HG03520 (cell line): ENCODE measurements around the gene FBXO7.

Source experiments
- ATAC-seq: cut with Tn5 transposase; IDR thresholded peaks from one replicate; pipeline ENCODE4 v1.9.1; 2021; ENCODE audit warnings: mild to moderate bottlenecking, moderate library complexity; ENCODE audit not compliant: unreplicated experiment

FBXO7 gene

DNA sequence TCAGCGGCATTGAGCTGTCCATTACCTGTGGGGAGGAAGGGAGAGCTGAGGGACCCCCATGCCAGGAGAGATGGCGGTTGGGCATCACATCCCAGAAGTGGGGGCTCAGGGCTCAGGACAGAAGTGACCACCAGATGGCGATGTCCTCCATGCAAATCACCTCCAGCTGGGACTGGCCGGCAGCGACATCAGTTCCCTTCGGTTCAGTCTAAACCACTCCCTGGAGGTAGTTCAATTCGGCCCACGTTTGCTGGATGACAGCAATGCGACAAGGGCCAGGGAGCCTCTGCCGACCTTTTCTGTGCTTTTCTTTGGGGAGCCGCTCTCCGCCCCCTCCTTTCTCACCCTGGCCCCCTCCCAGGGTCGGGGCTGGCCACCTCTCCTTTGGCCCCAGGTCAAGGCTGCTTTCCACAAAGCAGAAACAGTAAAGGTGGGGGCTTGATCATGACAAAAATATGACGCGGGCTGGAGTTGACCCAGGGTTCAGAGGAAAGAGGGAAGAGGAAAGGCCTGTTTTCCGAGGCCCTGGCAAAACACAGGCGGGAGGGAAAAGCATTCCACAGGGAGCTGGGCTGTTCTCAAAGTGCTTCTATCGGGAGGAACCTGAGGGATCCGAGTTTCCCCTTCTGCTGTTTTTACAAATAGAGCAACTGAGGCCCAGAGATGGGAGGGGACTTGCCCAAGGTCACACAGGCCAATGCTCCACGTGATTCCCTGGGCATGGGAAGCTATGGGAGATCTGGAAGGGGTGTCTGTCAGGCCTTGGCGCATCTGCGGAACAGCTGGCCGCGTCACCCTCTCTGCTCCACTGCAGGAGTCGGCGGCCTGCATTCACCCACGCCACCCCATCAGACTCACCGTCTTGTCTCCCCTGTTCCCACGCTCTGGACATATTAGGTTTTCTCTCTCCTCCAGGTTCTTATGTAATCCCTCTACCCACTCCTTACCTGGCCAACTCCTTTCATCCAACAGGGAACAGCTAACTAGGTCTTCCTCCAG lies 54.7 kb downstream of the FBXO7 start:
- no peak for ATAC-seq

DNA sequence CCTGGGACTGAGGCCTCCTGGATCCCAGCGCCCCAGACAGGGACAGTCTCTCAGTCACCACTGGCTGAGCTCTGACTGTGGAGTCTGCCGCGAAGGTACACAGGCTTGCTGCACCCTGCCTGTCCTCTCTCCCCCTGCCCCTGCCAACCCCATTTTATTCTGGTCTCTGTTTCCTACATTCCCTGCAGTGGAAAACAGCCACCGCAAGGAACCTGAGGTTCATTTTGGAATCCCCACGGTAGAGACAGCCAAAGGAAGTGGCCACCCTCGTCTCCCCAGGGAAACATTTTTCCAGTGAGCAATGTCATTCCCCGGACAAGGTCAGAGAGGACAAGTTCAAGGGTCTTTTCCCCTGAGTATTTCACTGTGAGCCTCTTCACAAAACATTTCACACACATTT lies 56.6 kb downstream of the FBXO7 start:
- ATAC-seq, result no peak

DNA sequence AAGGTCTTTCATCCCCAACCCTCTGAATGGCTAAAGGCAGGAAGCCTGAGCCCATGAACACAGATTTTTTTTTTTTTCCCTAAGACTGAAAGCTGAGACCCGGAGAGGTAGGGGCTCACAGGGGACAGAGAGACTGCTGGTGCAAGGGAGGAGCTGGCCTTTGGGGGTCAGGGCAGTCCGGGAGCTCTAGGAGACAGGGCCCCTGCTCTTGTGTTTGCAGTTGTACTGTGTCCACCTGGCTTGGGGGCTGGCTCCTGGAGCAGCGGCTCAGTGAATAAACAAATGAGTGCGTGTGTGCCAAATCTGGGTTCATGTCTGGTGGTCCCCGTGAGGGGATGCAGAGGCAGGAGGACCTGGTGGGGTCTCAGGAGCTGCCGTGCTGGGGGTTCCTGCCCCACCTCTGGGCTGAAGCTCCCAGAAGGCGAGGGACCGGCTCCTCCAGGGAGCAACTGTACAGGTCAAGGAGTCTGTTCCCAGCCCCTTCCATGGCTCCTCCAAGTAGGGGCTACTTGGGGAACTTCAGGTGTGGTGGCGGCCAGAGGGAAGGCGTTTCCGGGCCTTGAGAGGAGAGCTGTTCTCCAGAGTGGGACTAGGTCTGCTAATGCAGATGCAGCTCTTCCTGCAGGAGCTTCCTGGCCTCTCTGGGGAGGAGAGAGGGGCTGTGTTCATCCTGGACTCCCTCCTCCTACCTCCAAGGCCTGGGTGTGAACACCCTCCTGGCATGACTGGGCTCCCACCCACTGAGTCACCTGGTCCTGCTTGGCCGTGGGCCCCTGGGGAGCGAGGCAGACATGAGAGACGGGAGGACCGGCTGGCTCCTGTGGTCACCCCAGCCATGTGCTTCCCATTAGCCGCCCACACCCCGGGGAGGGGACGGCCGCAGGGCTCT lies 57.6 kb downstream of the FBXO7 start:
- no peak for ATAC-seq

DNA sequence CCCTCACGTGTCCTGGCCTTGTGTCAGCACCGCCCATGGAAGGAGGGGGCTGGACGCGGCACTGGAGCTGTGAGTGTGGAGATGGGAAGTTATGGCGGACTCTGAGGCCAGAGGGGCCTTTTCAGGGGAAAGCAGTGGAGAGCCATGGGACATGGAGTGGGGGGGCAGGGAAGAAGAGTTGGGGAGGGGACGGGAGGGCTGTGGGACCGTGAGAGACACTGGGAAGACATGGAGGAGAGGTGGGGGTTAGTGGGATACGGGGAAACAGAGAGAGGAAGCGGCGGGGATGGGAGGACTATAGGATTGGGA lies 58.2 kb downstream of the FBXO7 start:
- ATAC-seq, result no peak

DNA sequence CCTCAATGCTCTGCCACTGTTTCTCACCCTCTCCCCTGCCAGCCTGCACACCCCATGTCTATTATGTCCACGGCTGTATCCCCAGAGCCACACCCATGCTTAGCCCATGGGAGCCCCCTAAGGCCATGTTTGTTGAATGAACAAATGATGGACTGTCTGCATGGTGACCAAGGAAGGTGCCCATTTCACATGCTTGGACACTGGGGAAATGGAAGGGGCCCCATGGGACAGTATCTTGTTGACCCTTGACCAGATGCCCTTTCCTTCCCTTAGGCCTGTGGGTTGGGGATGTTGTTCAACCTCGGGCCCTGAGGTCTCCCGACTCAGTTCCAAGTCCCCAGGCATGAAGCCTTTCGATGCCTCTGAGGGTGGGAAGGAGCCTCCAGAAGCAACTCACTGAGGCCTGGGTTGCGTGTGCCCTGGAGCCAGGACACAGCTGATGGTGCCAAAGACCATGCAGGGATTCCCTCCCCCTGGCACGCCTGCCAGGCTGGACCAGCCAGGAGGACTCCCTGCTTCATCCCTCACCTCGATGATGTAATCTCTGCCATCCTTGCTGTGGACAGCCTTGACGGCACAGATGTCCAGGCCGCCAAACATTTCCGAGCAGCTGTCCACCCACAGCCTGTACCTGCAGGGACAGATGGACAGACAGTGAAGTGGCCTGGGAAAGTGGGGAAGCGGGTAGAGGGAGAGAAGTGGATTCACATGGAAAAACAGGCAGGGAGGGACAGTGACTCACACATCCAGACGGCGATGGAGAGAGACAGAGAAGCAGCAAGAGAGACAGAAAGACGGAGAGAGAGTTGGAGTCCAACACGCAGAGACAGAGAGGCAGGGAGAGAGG lies 58.9 kb downstream of the FBXO7 start:
- ATAC-seq, result no peak

DNA sequence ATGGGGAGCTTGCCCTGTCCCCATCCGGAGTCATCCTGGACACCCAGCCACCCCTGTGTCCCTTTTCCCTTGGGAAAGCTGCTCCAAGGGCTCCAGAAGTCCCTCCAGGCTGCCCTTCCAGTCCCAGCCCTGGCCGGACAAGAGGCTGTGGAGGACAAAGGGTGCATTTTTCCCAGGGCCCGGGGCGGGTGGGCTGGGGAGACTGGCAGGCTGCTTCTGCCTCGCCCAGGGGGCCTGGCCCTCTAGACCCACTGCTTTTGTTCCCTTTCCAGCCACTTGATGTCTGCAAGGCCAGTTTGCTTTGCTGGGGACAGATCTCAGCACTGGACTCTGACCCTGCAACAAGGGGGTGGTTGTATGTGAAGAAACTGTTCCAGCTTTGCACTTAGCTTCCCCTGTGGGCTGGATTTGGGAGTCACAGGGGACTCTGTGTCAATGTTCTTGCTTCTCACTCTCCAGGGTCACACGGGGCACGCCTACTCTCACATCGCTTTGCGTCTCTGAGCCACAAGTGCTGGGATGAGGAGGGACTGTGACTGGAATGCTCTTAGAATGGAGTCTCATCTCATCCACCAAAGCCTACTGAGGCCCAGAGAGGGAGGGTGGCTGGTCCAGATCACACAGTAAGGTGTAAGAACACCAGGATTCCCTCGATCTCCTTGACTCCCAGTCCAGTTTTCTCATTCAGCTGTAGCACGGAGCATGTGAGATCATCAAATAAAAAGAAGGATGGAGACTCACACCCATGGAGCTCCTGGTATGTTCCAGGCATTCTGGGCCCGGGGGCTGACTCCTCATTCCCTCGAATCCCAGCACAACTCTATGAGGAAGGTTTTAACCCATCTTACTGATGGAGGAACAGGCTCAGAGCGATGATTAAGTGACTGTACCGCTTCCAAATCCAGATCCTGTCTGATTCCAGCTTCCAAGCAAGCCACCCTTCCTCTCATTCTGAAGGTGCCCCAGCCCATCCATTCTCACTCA lies 59.9 kb downstream of the FBXO7 start:
- ATAC-seq, result no peak

DNA sequence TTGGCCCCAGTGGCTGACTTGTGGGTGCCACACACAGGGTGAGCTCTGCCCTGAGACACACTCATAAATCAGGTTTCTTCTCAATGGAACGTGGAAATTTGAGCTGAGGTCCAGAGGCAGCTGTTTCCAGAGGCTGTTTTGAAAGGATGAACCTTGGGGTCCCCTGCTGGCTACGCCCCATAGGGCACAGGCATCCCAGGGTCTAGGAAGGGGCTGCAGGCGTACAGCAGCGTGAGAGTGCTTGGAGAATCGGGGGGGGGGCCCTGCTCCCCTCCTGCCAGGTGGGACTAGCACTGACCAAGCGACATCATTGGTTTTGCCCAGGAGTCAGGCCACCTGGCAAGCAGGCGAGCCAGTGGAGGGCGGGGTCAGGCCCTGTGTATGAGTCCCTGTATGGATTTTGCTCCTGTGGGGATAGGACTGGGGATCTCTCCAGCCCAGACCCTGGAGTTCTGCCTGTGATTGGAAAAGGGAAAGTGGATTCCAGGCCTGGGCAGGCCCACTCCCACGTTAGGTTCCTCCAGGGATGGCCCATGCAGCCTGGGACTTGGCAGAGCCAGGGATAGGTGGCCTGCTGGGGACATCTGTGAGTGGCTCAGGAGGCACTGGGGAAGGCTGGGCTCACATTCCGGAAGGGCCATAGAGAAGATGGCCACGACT lies 61.0 kb downstream of the FBXO7 start:
- ATAC-seq, result no peak

DNA sequence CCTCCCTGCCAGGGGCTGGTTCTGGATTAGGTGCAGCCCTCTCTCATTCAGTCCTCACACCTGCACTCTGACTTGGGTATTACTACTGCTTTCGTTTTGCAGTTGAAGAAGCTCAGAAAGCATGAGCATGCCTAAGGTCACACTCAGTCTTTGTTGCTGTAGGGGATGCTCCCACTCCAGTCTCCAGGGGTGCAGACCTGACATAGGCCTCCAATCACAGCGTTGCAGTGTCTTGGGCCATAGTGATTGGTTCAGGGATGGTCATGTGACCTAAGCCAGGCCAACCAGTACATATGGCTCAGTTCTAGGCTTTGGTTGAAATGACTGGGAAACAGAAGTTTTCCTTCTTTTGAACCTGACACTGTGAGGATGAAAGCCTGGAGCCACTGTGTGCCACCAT lies 61.7 kb downstream of the FBXO7 start:
- no peak for ATAC-seq

DNA sequence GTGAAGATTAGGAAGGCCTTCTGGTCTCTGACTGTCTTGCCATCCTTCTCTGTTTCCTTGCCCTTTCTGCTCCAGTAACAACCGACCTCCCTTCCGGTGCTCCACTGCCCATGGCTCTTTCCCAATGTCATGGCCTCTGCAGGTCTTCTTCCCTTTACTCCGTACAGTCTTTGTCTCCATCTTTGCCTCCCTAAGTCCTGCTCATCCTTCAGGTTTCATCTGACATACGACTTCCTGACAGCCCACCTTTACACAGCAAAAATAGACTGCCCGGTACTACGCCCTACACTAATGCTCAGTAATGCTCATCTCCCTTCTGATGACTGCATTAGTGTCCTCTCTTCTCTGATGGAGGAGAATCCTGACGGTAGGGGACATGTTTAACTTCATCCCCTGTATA lies 63.9 kb downstream of the FBXO7 start:
- no peak for ATAC-seq

DNA sequence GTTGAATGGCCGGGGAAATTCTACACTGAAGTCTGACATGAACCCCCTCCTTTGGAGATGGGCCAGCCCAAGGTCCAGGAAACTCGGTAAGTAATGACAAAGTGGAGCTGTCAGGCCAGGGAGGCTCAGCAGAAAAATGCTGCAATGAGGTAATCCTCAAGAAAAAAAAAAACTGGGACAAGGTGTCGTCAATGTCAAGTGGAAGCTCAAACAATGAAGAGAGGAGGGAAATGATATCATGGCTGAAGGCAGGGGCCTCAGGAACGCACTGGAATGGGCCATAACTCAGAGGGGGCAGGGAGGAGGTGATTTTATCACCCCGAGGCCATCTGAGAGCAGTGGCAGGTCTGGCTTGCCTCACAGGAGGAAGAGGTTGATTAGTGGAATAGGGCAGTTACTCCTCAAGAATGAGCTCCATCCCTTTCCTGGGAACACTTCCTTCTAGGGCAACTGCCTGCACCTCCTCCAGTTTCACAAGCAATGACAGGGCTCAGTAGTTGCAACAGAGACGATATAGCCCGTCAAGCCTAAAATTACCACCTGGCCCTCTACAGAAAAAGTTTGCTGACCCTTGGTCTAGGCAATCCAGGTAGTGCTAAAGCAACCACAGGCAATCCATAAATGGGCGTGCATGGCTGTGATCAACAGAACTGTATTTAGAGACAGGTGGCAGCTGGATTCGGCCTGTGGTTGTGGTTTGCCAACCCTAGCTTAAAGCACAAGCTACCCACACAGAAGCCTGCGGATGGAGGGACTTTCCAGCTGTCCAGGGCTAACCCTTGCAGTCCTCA lies 65.2 kb downstream of the FBXO7 start:
- ATAC-seq, result no peak

DNA sequence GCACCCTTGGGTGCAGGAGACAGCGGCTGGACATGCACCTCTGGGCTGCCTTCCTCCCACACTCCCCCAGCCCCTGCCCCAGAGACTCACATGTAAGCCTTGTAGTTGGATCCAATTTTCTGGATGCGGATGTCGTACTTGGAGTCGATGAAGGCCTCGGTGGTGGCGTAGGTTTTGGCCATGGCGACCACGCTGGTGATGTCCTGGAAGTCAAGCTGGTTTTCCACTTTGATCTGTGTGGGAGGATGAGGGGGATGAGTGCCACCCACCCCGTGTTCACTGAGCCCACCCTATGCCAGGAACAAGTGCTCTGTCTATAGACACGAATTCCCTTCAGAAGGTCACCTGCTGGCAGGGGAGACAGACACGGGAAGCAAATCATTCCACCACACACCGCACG lies 66.9 kb downstream of the FBXO7 start:
- no peak for ATAC-seq

DNA sequence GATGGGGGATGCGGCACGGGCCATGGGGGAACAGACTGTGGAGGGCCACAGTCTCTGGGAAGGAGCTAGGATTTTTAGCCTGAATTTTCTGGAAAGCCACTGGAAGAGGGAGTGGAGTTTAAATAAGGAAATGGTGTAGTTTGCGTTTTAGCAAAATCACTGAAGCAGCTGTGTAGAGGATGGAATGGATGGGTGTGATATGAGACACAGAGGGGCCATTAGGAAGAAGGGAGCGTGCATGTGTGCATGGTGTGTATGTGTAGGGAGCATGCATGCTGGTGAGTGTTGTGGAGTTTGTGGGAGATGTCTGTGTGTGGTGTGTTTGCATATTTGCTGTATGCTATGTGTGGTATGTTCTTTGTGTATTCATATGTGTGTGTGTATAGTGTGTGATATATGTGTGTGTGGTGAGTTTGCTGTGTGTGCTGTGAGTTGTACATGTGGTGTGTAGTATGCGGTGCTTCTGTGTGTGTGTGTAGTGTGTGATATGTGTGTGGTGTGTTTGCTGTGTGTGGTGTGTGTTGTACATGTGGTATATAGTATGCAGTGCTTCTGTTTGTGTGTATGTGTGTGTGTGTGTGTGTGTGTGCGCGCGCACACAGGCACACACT lies 67.6 kb downstream of the FBXO7 start:
- ATAC-seq, result no peak

DNA sequence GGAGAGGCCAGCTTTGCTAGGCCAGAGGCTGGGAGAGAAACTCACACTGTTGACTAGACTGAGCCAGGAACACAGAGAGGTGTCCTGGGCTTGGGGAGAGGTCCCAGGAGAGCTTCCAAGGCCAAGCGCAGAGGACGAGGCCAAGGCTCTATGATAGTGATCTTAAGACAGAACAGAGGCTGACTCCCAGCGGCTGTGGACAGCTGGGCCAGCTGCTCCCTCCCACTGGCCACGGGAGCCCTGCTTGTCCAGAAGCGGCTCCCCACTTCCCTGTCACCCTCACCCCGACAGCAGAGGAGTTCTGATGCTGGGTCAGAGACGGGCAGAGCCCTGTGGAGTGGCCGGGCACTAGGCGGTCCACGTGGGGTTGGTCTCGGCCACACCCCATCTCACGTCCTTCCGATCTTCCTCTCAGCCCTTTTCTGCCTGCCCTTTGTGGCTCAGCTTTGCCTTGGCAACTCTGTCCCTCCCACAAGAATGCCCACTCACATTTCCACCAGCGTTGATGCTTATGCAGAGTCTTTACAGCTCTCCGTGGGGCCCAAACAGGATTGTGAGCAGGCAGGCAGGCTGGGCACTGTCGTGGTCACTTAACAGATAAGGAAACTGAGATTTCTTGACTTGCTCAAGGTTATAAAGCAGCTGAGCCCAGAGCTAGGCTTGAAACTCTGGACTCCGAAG lies 68.2 kb downstream of the FBXO7 start:
- ATAC-seq, result no peak

DNA sequence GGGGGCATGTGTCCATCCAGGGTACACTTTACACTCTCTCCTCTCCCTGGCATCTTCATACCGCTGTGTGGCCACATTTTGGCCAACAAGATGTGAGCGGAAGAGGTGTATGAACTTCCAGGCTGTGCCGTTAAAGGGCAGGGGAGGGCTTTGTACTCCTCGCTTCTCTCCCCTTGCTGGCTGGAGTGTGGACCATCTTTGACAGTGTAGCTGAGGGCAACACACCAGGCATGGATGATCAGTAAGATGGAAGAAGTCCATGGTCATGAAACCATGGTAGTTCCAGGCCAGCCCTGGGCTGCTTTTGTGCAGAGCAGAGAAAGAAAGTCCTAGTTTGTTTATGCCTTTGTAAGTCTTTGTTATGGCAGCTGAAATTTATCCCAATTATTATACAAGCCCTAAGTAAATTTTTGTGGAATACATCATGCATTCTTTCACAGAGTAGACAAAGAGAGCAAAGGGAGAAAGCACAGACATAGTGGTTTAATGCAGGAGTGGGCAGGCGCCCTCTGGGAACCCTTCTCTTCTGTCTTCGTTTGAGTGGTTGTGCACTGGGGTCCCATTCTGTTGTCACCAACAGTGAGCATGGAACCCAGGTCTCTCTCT lies 70.4 kb downstream of the FBXO7 start:
- ATAC-seq, result no peak

DNA sequence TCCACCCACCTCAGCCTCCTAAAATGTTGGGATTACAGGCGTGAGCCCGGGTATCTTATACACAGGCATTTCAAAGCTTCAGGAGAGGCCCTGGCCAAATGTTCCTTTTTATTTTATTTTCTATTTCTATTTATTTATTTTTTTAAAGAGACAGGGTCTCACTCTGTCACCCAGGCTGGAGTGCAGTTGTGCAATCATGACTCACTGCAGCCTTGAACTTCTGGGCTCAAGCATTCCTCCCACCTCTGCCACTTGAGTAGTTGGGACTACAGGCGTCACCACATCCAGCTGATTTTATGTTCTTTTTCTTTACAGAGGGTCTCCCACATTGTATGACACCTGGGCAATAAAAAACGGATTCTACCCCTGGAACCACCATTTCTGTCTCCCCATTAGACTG lies 71.2 kb downstream of the FBXO7 start:
- ATAC-seq, result no peak

DNA sequence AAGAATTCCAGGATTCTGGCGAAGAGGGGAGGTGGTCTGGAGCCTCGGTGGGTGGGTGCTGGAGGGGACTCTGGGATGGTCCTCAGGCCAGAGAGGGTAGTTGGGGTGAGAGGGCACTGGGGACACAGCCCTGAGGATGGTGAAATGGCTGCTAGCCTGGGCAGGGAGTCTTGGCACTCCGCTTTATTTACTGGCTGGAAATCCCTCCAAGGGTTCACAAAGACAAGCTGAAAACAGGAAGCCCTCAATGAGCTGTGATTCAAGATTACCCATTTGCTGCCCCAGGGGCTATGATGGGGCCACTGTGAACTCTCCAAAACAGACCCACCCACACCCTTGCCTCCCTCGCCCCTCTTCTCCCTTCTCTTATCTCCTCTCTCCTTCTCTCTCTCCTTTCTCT lies 71.9 kb downstream of the FBXO7 start:
- no peak for ATAC-seq

DNA sequence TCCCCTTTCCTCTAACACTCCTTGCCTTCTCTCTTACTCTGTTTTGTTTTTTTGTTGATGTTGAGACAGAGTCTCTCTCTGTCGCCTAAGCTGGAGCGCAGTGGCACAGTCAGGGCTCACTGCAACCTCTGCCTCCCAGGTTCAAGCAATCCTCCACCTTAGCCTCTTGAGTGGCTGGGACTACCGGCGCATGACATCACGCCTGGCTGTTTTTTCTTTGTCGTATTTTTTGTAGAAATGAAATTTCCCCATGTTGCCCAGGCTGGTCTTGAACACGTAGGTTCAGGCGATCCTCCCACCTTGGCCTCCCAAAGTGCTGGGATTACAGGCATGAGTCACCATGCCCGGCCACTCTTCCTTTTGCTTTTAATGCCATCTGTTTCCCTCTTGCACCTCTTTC lies 72.3 kb downstream of the FBXO7 start:
- no peak for ATAC-seq
